Sigmoid colon (tissue), 4 donors: Measurements from ENCODE around the gene MBNL1.

ENCODE experiments used
- EP300 ChIP-seq, 4 donors: sonication (generic); formaldehyde crosslinking; IDR thresholded peaks; one replicate each; pipeline ENCODE4 v1.6.1; 2017; ENCODE audit warnings: antibody characterized with exemption in 4 of 4
- POLR2A ChIP-seq, 2 donors: fragments of 450-650 bp; IDR thresholded peaks; one replicate each; pipeline ENCODE4 v1.6.1; 2016; ENCODE audit warnings: antibody characterized with exemption in 2 of 2, mild to moderate bottlenecking in 2 of 2, moderate library complexity in 2 of 2
- POLR2AphosphoS5 ChIP-seq, 4 donors: sonication (generic); formaldehyde crosslinking; IDR thresholded peaks; one replicate each; pipeline ENCODE4 v1.6.1; 2017; ENCODE audit warnings: antibody characterized with exemption in 4 of 4
- TF ChIP-seq, protein P1 (sequence below), 4 experiments: fragments of 450-650 bp in 3 of 4; fragments of 200-600 bp in 1 of 4; IDR thresholded peaks; one replicate each; pipeline ENCODE4 v1.5.1; 2016 to 2019; ENCODE audit warnings: antibody characterized with exemption in 4 of 4, mild to moderate bottlenecking in 3 of 4, moderate library complexity in 2 of 4

DNA sequence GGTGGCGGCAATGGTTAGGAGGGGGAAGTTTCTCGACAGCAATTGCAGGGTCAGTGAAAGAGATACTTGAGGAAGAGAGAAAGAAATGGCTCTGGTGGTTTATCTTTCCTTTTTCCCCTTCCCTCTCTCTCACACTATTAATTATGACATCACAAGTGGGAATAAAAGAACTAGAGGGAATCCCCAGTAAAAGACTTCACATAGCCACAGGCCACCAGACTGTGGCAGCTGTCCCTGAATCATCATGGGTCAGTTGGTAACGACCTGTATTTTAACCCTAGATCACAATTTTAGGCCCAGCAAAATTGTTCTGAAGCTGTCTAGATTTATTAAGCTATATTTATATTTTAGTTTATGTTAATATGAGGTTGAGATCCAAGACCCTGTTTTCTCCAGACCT is 40.3 kb downstream of the MBNL1 start:
- TF ChIP-seq, protein P1, sequence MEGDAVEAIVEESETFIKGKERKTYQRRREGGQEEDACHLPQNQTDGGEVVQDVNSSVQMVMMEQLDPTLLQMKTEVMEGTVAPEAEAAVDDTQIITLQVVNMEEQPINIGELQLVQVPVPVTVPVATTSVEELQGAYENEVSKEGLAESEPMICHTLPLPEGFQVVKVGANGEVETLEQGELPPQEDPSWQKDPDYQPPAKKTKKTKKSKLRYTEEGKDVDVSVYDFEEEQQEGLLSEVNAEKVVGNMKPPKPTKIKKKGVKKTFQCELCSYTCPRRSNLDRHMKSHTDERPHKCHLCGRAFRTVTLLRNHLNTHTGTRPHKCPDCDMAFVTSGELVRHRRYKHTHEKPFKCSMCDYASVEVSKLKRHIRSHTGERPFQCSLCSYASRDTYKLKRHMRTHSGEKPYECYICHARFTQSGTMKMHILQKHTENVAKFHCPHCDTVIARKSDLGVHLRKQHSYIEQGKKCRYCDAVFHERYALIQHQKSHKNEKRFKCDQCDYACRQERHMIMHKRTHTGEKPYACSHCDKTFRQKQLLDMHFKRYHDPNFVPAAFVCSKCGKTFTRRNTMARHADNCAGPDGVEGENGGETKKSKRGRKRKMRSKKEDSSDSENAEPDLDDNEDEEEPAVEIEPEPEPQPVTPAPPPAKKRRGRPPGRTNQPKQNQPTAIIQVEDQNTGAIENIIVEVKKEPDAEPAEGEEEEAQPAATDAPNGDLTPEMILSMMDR (IDR thresholded peaks at IDR 0.05) = no peak
- TF ChIP-seq POLR2AphosphoS5 (IDR thresholded peaks at IDR 0.05) (peak in 1 of 4 donors; percentile 2), POLR2A (IDR thresholded peaks at IDR 0.05) (no peak), EP300 (IDR thresholded peaks at IDR 0.05) (no peak)
